Renal pelvis (tissue), 12 donors: Measurements from ENCODE around the gene LRRC41. TPM values are rescaled to one million over a fixed set of nuclear protein-coding genes. Genes with fewer than 3 reads are reported as not detected.
"Not testable (repeated sequence)": the region's sequence is repeated elsewhere in the genome, so short reads cannot be mapped to it uniquely, and the experiment has no call there.

Experiments
- DNase-seq: peaks from one replicate; pipeline ENCODE4 v3.0.0-alpha.2; 2013
- long read RNA-seq, 16 experiments: transcript quantifications; one replicate each; lab custom pipeline, GENCODE V29; 2026
- polyA plus RNA-seq, 3 donors: library from polyadenylated mRNA; unstranded; fragments of 120-200 nt; gene quantifications; one replicate each; pipeline ENCODE4 v1.2.1, GENCODE V29; 2013; ENCODE audit not compliant: insufficient read length in 3 of 3

Gene LRRC41, protein sequence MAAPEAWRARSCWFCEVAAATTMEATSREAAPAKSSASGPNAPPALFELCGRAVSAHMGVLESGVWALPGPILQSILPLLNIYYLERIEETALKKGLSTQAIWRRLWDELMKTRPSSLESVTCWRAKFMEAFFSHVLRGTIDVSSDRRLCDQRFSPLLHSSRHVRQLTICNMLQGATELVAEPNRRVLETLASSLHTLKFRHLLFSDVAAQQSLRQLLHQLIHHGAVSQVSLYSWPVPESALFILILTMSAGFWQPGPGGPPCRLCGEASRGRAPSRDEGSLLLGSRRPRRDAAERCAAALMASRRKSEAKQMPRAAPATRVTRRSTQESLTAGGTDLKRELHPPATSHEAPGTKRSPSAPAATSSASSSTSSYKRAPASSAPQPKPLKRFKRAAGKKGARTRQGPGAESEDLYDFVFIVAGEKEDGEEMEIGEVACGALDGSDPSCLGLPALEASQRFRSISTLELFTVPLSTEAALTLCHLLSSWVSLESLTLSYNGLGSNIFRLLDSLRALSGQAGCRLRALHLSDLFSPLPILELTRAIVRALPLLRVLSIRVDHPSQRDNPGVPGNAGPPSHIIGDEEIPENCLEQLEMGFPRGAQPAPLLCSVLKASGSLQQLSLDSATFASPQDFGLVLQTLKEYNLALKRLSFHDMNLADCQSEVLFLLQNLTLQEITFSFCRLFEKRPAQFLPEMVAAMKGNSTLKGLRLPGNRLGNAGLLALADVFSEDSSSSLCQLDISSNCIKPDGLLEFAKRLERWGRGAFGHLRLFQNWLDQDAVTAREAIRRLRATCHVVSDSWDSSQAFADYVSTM
- 100 to 1,000 TPM in 1 of 3 donors, 10 to 100 TPM in 2; 93.2 to 111 (median 94.6) TPM for polyA plus RNA-seq
- long read RNA-seq, donor 1, full-length matches to known transcripts = 20 of 1,705 reads
- long read RNA-seq, donor 1, partial matches to known transcripts = 1,489 of 1,705 reads
- long read RNA-seq, donor 1, other reads (novel, unspliced or antisense) = 196 of 1,705 reads
- long read RNA-seq, donor 2, full-length matches to known transcripts = 24 of 1,438 reads
- long read RNA-seq, donor 2, partial matches to known transcripts = 1,282 of 1,438 reads
- long read RNA-seq, donor 2, other reads (novel, unspliced or antisense) = 132 of 1,438 reads
- long read RNA-seq, donor 3, full-length matches to known transcripts = 11 of 55 reads
- long read RNA-seq, donor 3, partial matches to known transcripts = 44 of 55 reads
- long read RNA-seq, donor 3, other reads (novel, unspliced or antisense) = 0 of 55 reads
- long read RNA-seq, donor 4, full-length matches to known transcripts = 20 of 1,515 reads
- long read RNA-seq, donor 4, partial matches to known transcripts = 1,331 of 1,515 reads
- long read RNA-seq, donor 4, other reads (novel, unspliced or antisense) = 164 of 1,515 reads
- long read RNA-seq, donor 5, full-length matches to known transcripts = 6 of 13 reads
- long read RNA-seq, donor 5, partial matches to known transcripts = 7 of 13 reads
- long read RNA-seq, donor 5, other reads (novel, unspliced or antisense) = 0 of 13 reads
- long read RNA-seq, donor 6, full-length matches to known transcripts = 20 of 1,295 reads
- long read RNA-seq, donor 6, partial matches to known transcripts = 1,200 of 1,295 reads
- long read RNA-seq, donor 6, other reads (novel, unspliced or antisense) = 75 of 1,295 reads
- long read RNA-seq, donor 7, full-length matches to known transcripts = 27 of 64 reads
- long read RNA-seq, donor 7, partial matches to known transcripts = 37 of 64 reads
- long read RNA-seq, donor 7, other reads (novel, unspliced or antisense) = 0 of 64 reads
- long read RNA-seq, donor 8, full-length matches to known transcripts = 6 of 12 reads
- long read RNA-seq, donor 8, partial matches to known transcripts = 6 of 12 reads
- long read RNA-seq, donor 8, other reads (novel, unspliced or antisense) = 0 of 12 reads
- long read RNA-seq, donor 9, full-length matches to known transcripts = 17 of 52 reads
- long read RNA-seq, donor 9, partial matches to known transcripts = 35 of 52 reads
- long read RNA-seq, donor 9, other reads (novel, unspliced or antisense) = 0 of 52 reads
- long read RNA-seq, donor 10, full-length matches to known transcripts = 10 of 42 reads
- long read RNA-seq, donor 10, partial matches to known transcripts = 32 of 42 reads
- long read RNA-seq, donor 10, other reads (novel, unspliced or antisense) = 0 of 42 reads
- long read RNA-seq, donor 11, full-length matches to known transcripts = 13 of 838 reads
- long read RNA-seq, donor 11, partial matches to known transcripts = 276 of 838 reads
- long read RNA-seq, donor 11, other reads (novel, unspliced or antisense) = 549 of 838 reads
- long read RNA-seq, donor 12, full-length matches to known transcripts = 37 of 64 reads
- long read RNA-seq, donor 12, partial matches to known transcripts = 27 of 64 reads
- long read RNA-seq, donor 12, other reads (novel, unspliced or antisense) = 0 of 64 reads
- long read RNA-seq, donor 13, full-length matches to known transcripts = 3 of 17 reads
- long read RNA-seq, donor 13, partial matches to known transcripts = 14 of 17 reads
- long read RNA-seq, donor 13, other reads (novel, unspliced or antisense) = 0 of 17 reads
- long read RNA-seq, donor 14 = 0 reads
- long read RNA-seq, donor 15, full-length matches to known transcripts = 26 of 70 reads
- long read RNA-seq, donor 15, partial matches to known transcripts = 44 of 70 reads
- long read RNA-seq, donor 15, other reads (novel, unspliced or antisense) = 0 of 70 reads
- long read RNA-seq, donor 16, full-length matches to known transcripts = 19 of 62 reads
- long read RNA-seq, donor 16, partial matches to known transcripts = 43 of 62 reads
- long read RNA-seq, donor 16, other reads (novel, unspliced or antisense) = 0 of 62 reads

DNA sequence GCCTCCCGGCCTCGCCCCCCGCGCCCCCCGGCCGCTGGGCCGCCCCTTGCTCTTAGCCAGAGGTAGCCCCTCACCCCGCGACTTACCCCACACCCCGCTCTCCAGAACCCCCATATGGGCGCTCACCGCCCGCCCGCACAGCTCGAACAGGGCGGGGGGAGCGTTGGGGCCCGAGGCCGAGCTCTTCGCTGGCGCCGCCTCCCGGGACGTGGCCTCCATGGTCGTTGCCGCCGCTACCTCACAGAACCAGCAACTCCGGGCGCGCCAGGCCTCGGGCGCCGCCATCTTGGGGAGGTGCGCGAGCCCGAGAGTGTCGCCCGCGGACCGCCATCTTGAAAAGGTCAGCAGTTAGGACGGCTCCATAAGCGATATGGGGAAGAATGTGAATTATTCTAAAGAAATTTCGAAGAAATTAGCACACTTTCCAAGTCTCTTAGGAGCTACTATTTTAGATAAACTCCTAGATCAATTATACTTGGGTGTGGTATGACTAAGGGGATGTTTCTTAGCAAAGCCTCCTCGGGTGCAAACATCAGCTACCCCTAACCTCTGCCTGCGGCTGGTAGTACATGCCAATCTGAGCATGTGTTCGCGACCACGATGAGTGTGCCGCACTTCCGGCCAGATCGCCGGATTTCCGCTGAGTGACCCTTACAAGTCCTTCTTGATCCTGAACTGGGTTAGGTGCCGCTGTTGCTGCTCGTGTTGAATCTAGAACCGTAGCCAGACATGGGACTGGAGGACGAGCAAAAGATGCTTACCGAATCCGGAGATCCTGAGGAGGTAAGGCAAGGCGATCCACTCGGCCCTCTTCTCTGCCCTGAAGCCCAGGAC is at the start of gene LRRC41, which contains the start of gene UQCRH:
Gene LRRC41, minus strand, starts transcription at position 579 of the 834 bp plus-strand sequence. Its CDS starts 294 bp downstream, at position 285.
Gene UQCRH, plus strand, starts transcription at position 661 of the 834 bp plus-strand sequence. Its CDS starts 69 bp downstream, at position 730.
- peak; percentile 95 for DNase-seq

GRCh38 chr1:46352363-46352762 is 48.9 kb upstream of the LRRC41 start:
- DNase-seq = no peak

DNA sequence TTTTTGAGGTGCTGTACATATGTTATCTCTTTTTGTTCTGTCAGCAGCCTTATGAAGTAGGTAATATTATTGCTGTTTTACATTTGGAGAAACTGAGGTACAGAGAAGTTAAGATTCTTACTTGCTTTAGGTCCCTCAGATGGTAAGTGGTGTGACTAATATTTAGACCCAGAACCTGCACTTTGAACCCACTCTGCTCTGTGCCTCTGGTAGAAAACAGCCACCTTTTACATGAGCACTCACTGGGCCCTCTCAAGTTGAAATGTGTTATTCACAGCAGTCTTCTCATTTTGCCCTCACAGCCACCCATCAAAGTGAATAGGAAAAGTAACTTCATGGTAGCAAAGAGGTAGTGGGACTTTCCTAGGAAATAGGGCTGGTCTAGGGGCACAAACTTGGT is 41.9 kb upstream of the LRRC41 start:
- no peak for DNase-seq

DNA sequence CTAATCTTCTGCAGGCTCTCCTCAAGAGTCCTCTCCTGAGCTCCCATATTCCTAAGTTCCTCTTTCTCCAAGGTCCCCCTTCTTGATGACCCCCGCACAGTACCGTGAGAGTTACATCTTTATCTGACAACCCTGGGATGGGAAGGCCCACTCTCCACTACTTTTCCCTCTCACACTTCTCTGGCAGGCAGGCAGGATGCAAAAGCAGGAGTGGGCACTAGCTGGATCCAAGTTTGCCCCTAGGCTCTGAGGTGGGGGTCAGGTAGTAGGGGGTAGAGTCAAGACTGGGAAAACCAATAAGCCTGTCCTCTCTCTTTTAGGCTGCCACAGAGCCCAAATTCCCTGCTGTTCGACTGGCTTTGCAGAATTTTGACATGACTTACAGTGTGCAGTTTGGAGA is 41.1 kb upstream of the LRRC41 start:
- DNase-seq = no peak

GRCh38 chr1:46343705-46344104 is 40.3 kb upstream of the LRRC41 start:
- DNase-seq = no peak

- DNase-seq = no peak
Observed at GRCh38 chr1:46343351-46343695, 39.9 kb upstream of the LRRC41 start.

DNA sequence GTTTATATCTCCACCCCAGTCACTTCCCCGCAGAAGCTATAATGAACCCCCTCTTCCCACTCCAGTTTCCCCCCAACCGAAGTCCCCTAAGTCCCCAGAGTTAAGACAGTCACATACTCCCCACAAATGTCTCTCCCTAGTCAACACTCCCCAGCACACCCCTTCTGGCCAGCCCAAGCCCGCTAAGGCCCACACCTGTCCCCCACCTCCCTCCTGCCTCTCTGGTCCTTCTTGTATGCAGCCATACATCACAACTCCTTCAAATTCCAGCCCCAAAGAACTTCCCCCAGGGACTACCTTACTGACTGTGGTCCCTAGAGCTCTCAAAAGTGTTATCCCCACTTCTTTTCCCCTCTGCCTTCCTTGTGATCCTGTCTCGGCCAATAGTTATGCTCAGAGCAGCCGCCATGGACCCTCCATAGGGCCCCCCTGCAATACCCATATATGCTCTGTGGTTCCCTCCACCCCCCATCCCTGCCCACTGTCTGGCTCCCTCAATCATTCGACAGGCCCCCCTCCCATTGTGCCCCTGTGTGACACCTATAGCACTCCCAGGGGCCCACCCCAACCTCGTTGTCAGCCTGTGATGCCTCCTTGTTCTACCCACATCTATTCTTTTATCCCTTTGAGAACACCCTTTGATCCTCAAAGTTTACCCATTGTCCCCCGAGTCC is 39.4 kb upstream of the LRRC41 start:
- DNase-seq = no peak

- DNase-seq = no peak
Observed at GRCh38 chr1:46342084-46342656, 38.8 kb upstream of the LRRC41 start.

DNA sequence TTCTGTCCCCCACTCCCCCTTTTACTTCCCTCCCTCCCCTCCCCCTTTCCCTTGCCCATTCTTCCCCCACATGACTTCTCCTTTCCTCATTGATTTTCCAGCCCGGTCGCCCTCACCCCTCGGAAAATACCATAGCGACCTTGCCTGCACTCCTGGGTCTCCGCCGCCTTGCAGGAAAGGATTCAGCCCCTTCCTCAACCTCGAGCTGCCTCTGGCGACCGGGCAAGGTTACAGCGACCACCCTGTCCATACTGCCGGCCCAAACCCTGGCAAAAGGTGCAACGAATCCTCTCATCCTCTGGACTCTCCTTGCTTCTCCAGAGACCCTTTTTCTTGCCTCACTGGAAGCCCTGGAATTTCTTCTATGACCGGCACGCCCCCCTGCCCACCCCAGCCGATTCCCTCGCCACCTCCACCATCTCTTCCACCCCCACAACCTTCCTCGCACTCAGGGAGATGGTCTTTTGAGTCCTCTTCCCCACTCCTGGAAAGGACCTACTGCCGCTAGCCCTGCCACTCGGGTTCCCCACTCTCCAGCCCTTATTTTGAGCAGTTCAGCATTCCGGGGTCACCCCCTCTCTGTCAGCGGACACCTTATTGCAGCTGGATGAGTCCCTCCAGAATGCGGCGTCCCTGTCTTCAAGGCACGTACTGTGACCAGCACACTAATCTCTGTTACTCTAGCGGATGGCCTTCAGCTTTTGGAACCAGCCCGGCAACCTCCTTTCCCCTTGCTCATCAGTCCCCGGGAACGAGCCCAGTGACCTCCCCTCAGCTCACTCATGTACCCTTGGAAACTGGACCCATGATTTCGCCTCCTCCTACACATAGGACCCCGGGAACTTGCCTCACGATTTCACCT is 38.0 kb upstream of the LRRC41 start:
- DNase-seq = no peak

DNA sequence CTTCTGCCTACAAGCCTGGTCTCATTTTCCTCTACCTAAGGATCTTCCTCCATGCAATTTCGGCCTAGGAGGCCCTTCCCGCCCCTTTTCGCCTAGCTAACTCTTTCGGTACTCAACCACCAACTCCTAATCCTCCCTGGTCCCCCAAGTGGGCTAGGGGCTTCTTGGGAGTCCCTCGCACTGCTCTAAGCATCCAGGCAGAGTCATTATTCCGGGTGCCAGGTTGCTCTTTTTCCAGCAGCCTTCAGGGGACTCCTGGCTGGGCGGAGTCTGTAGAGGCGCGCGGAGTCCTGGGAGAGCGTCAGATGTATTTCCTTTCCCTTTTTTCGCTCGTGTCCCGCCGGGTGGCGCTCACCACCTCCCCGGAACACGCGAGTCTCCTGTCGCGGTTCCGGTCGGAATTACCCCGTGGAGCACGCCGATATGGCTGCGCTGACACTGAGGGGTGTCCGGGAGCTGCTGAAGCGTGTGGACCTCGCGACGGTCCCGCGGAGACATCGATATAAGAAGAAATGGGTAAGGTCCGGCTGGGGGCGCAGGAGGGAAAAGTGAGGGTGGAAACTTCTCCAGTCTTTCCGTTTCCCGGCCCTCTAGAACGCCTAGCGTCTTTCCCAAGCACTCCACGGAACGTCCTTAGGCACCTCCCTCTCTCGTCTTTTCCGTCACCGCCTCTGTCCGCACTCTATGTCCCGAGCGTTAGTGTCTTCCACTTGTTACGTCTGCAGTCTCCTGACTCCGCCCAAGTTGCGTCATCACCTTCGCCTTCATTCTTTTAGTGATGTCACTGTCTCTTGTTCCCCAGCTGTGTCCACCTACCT is 37.2 kb upstream of the LRRC41 start, which contains the start of gene NSUN4:
Gene NSUN4, plus strand, starts transcription at position 404 of the 818 bp plus-strand sequence. Its CDS starts 20 bp downstream, at position 424.
- DNase-seq = peak; percentile 95

GRCh38 chr1:46337409-46337808 is 34.0 kb upstream of the LRRC41 start:
- not testable (repeated sequence) for DNase-seq

GRCh38 chr1:46335081-46335480 is 31.7 kb upstream of the LRRC41 start:
- no peak for DNase-seq

- DNase-seq = no peak
Observed at GRCh38 chr1:46334030-46334384, 30.6 kb upstream of the LRRC41 start.

DNA sequence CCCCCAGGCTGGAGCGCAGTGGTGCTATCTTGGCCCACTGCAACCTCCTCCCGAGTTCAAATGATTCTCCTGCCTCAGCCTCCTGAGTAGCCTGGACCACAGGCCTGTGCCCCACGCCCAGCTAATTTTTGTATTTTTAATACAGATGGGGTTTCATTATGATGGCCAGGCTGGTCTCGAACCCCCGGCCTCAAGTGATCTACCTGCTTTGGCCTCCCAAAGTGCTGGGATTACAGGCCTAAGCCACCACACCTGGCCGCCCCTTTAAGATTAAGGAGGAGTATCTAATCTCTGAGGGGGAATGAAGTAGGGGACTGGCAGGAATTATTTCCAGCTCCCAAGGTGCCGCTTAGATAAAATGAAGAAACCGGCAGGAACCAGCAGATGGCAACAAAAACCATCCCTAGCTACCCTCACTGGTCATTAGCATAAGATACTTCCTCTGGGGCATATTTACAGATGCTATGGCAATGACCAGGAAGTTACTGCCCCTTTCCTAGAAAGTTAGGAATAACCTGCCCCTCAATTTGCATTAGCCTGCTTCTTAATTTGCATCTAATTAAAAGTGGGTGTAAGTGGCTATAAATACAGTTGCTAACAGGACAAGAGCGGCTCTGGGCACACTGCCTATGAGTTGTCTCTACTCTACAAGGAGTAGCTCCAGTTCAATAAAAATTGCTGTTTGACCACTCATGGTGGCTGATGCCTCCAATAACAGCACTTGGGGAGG is 30.0 kb upstream of the LRRC41 start:
- DNase-seq = no peak
